Stimulated activated naive CD8-positive, alpha-beta T cell treated with anti-CD3 and anti-CD28 coated beads, Interleukin-15, amount 100 ng/mL, for 72 hours (primary cell): Measurements from ENCODE around the gene LRRC4B.

Experiments used
- ATAC-seq: fragments of 150-1000 bp; cut with Tn5 transposase; 2 replicates; pipeline ENCODE4 v1.10.0; 2021; ENCODE audit warnings: mild to moderate bottlenecking, moderate library complexity
- DNase-seq, 2 donors: peaks; one replicate each; pipeline ENCODE4 v3.0.0; 2021 to 2022
- H3K27ac Mint-ChIP-seq, 2 donors: one replicate each; pipeline ENCODE4 v1.8.0; 2022; ENCODE audit warnings: mild to moderate bottlenecking in 2 of 2, mixed read lengths in 2 of 2, moderate library complexity in 2 of 2
- H3K27me3 Mint-ChIP-seq: one replicate; pipeline ENCODE4 v1.8.0; 2022; ENCODE audit warnings: mixed read lengths
- H3K4me1 Mint-ChIP-seq: one replicate; pipeline ENCODE4 v1.8.0; 2022; ENCODE audit warnings: mild to moderate bottlenecking, mixed read lengths
- H3K4me3 Mint-ChIP-seq, 2 donors: one replicate each; pipeline ENCODE4 v1.8.0; 2022; ENCODE audit warnings: mild to moderate bottlenecking in 2 of 2, mixed read lengths in 2 of 2, moderate library complexity in 1 of 2
- H3K9me3 Mint-ChIP-seq, 2 donors: one replicate each; pipeline ENCODE4 v1.8.0; 2022; ENCODE audit warnings: mixed read lengths in 2 of 2

The LRRC4B gene

GRCh38 chr19:50549927-50550593, 18.2 kb downstream of the LRRC4B start:
- peaks cover 13% of the 10 kb centered on the region for H3K4me1 Mint-ChIP-seq
- ATAC-seq = no peak
- H3K27me3 Mint-ChIP-seq = peaks cover 64% of the 10 kb centered on the region
- H3K4me3 Mint-ChIP-seq = no peak overlapping the region
- no peak overlapping the region for H3K27ac Mint-ChIP-seq
- DNase-seq = no peak
- H3K9me3 Mint-ChIP-seq = no peaks in the 10 kb centered on the region

GRCh38 chr19:50549059-50549926, 18.9 kb downstream of the LRRC4B start:
- Mint-ChIP-seq H3K4me3 (no peak overlapping the region), H3K4me1 (peaks cover 13% of the 10 kb centered on the region), H3K27me3 (peaks cover 57% of the 10 kb centered on the region), H3K27ac (no peak overlapping the region), H3K9me3 (no peaks in the 10 kb centered on the region)
- DNase-seq (no peak), ATAC-seq (no peak)

GRCh38 chr19:50548191-50549058, 19.8 kb downstream of the LRRC4B start:
- peaks cover 48% of the 10 kb centered on the region for H3K27me3 Mint-ChIP-seq
- no peak overlapping the region for H3K27ac Mint-ChIP-seq
- peaks cover 13% of the 10 kb centered on the region for H3K4me1 Mint-ChIP-seq
- H3K4me3 Mint-ChIP-seq = no peak overlapping the region
- H3K9me3 Mint-ChIP-seq = no peaks in the 10 kb centered on the region
- DNase-seq (no peak), ATAC-seq (peak; percentile 33)

DNA sequence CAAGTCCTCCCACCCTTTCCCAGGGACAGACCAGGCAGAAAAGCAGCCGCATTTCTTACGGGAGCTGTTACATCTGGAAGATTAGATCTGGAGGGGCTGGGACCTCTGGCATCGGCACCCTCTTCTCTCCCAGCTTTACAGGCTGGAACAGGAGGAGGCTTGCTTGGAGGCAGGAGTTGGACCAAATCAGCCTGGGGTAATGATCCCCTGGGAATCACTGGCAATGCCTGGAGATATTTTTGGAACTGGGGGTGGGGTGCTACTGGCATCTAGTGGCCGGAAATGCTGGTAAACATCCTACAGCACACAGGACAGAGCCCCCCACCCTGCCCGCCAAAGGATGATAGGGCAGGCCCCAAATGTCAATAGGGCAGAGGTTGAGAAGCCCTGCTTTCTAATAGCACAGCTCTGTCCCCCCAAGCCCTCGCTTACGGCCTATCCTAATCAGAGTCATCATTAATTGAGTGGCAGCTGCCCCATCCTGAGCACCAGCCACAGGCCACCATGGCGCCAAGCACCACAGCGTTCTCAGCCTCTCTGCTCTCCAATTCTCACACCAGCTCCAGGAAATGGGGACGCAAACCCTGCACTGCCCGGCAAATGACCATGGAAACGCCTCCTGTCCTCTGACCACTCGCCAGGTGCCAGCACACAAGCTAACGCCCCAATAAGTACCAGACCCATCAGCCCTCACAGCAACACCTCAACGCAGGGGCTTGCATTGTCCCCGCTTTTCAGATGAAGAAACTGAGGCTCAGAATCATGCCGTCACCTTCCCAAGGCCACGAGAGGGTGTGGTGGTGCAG, 20.6 kb downstream of the LRRC4B start:
- Mint-ChIP-seq H3K9me3 (no peaks in the 10 kb centered on the region), H3K4me1 (peaks cover 9% of the 10 kb centered on the region), H3K27me3 (peaks cover 39% of the 10 kb centered on the region), H3K27ac (peak overlapping the region in 1 of 2 donors; percentile 75), H3K4me3 (no peak overlapping the region)
- no peak for ATAC-seq
- DNase-seq = no peak

DNA sequence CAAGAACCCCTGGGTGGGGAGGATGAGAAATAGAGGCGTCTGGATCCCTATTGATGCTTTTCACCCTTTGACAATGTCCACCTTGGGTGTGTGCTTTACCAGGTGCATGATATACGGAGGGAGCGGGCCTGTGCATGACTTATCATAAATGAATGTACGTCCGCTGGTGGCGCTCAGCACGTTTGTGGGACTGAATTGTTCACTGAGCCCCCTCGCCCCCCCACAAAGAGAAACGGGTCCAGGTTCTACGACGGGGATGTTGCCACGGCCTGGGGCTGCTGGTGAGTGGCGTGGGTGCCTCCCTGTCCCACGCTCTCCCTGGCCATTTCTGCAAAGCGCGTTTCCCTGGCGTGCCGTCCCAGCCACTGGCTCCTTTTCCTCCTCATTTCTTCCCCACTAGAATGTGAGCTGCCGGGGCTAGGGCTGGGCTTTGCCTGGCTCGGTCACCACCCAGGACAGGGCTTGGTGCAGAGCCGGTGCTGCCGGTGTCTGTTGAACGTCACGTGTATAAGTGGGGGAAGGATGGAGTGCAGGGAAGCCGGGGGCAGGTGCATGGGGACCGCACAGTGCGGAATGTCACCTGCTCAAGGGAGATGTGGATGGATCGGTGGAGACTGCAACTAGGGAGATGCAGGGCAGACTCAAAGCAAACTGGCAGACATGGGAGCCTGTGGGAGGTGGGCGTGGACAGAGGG, 21.6 kb downstream of the LRRC4B start:
- Mint-ChIP-seq H3K4me1 (peaks cover under 1% of the 10 kb centered on the region), H3K4me3 (no peak overlapping the region)
- no peak for DNase-seq

GRCh38 chr19:50542943-50543342, 25.3 kb downstream of the LRRC4B start:
- peaks cover 2% of the 10 kb centered on the region for H3K27me3 Mint-ChIP-seq
- H3K4me1 Mint-ChIP-seq = no peaks in the 10 kb centered on the region
- ATAC-seq (no peak), DNase-seq (no peak)
- no peak overlapping the region for H3K27ac Mint-ChIP-seq
- H3K9me3 Mint-ChIP-seq = no peaks in the 10 kb centered on the region
- no peak overlapping the region for H3K4me3 Mint-ChIP-seq

More for the DNA sequence above, 21.6 kb downstream of the LRRC4B start:
- no peaks in the 10 kb centered on the region for H3K9me3 Mint-ChIP-seq
- peaks cover 30% of the 10 kb centered on the region for H3K27me3 Mint-ChIP-seq
- ATAC-seq = no peak
- H3K27ac Mint-ChIP-seq = peak overlapping the region; percentile 28 to 75

GRCh38 chr19:50537769-50538230, 30.4 kb downstream of the LRRC4B start:
- H3K27ac Mint-ChIP-seq = no peak overlapping the region

DNA sequence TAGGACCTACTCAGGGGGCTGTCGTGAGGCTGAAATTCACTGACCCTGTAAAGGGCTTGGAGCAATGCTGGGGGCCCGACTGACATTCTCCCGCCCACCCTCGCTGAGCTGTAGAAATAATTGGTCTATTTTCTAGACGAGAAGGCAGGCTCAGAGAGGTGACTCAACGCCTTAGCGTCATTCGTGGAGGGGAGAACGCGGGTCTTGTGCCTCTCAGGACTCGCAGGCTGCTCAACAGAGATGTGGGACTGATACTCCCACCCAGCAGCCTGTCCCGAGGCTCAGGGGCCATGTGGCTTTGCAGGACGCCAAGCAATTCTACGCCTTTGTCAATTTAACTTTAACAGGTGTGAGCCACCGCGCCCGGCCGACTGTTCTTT, 30.9 kb downstream of the LRRC4B start:
- H3K27me3 Mint-ChIP-seq = peaks cover 31% of the 10 kb centered on the region
- ATAC-seq (no peak), DNase-seq (no peak)
- H3K4me3 Mint-ChIP-seq = no peak overlapping the region
- peaks cover 12% of the 10 kb centered on the region for H3K4me1 Mint-ChIP-seq
- H3K9me3 Mint-ChIP-seq = peaks cover 13 to 15% of the 10 kb centered on the region in 2 donors
- no peak overlapping the region for H3K27ac Mint-ChIP-seq

More at GRCh38 chr19:50537769-50538230, 30.4 kb downstream of the LRRC4B start:
- DNase-seq (peak; percentile 54 to 67), ATAC-seq (peak; percentile 75)
- H3K27me3 Mint-ChIP-seq = peaks cover 26% of the 10 kb centered on the region
- no peak overlapping the region for H3K4me3 Mint-ChIP-seq
- peaks cover 12% of the 10 kb centered on the region for H3K4me1 Mint-ChIP-seq
- H3K9me3 Mint-ChIP-seq = peaks cover 8 to 10% of the 10 kb centered on the region in 2 donors

DNA sequence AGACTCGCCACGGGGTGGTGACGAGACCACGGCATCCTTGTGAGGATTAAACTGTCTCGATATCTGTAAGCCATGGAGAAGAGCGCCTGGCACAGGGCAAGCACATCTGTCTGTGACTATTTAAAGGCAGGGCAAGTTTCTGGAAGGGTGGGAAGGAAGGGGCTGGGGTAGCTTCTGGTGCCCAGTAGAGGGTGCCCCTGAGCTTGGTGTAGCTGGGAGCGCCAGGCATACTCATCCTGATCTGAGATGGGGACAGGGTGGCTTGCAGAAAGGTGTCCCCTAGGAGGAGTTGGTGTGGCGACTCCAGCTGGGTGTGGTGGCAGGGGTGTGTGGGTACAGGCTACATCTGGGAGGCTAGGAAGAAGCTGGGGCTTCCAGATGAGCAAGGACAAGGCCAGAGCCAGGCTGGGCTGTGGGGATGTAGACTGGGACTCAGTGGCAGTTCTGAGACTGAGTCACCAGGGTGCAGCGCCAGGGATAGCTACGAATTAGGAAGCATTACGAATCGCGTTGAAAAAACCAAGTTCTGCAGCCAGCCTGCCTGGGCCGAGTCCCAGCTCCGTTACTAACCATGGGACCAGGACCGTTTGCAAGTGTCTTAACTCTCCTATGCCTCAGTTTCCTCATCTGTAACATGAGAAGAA, 31.5 kb downstream of the LRRC4B start:
- H3K9me3 Mint-ChIP-seq = peaks cover 15 to 20% of the 10 kb centered on the region in 2 donors

DNA sequence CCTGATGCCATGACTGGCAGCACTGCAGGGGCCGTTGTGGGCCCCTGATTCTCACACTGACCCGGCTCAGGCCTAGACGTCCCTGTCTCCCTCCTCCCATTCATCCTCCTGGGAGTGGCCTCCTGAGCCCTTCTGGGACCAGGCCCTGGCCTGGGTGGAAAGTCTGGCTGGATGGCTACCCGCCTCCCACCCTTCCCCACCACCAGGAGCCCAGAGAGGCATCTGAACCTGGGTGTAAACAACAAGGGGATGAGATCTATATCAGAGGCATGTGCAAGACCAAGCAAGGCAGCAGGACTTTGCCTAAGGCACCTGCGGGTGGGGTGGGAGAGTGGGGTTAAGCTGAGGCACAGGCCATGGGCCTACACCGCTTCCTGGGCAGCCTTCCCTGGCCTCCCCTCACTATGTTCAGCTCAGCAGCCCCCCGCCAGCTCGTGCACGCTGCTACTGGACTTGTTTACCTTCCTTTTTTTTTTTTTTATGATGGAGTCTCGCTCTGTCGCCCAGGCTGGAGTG, 32.5 kb downstream of the LRRC4B start:
- Mint-ChIP-seq H3K9me3 (peaks cover 15 to 20% of the 10 kb centered on the region in 2 donors), H3K4me1 (peaks cover 12% of the 10 kb centered on the region), H3K27me3 (peaks cover 44% of the 10 kb centered on the region), H3K4me3 (no peak overlapping the region), H3K27ac (no peak overlapping the region)
- DNase-seq = no peak
- no peak for ATAC-seq

More for the DNA sequence above, 31.5 kb downstream of the LRRC4B start:
- no peak for DNase-seq
- no peak for ATAC-seq
- Mint-ChIP-seq H3K27me3 (peaks cover 36% of the 10 kb centered on the region), H3K4me3 (no peak overlapping the region), H3K4me1 (peaks cover 12% of the 10 kb centered on the region), H3K27ac (no peak overlapping the region)

DNA sequence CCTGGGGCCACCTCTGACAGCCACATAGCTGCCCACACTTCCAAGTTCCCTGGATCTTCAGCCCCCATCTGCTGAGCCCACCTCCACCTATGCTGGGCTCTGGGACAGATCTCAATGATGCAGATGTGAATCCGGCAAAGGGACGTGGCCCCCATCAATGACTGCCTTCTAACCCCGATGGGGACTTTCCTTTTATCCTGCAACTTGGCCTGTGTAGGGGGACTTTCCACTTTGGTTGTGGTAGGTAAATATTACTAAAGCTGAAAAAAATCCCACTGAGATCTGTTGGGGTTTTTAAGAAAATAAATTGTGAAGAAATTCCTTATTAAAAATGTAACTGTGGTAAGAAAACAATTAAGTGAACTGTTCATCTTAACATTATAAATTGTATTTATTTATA, 33.8 kb downstream of the LRRC4B start:
- Mint-ChIP-seq H3K4me1 (peaks cover 12% of the 10 kb centered on the region), H3K4me3 (no peak overlapping the region), H3K9me3 (peaks cover 15 to 20% of the 10 kb centered on the region in 2 donors), H3K27ac (no peak overlapping the region), H3K27me3 (peaks cover 53% of the 10 kb centered on the region)
- ATAC-seq (peak; percentile 64), DNase-seq (no peak)

DNA sequence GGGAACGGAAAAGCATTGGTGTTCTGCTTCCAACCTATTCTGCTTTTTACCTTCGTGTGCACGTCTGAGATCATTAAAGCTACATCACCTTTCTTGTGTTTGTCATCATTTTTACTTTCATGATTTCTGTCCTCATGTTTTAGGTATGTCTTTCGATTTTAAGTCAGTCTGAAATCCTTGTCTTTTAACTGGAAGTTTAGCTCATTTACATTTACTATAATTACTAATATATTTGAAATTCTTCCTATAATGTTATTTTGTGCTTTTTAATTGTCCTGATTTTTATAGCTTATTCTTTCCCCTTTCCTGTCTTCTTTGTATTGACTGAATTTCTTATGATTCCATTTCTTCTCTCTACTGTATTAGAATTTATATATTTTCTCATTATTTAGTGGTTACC, 35.3 kb downstream of the LRRC4B start:
- Mint-ChIP-seq H3K9me3 (peaks cover 15 to 20% of the 10 kb centered on the region in 2 donors), H3K4me3 (no peak overlapping the region), H3K27me3 (peaks cover 61% of the 10 kb centered on the region), H3K27ac (no peak overlapping the region), H3K4me1 (peaks cover 12% of the 10 kb centered on the region)
- DNase-seq = no peak
- ATAC-seq = no peak

DNA sequence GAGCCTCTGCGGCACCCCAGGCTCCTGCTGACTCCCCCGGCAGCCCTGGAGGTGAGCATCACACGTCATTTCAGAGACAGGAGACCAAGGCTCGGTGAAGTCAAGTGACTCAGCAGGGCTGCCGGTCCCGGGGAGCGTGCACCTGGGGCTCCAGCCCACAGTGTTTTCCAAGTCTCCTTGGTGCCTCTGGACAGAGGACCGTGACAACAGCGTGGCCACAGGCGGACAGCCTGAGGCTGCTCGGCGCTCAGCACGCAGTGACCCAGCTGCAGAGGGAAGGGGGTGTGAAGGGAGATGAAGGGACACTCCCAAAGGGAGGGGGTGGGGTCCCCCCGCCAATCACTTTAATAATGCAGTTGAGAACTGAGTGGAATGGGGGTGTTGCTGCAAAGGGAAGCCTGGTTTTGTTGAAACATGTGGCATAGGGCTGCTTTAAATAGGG, 37.0 kb downstream of the LRRC4B start:
- Mint-ChIP-seq H3K9me3 (peaks cover 15 to 20% of the 10 kb centered on the region in 2 donors), H3K27ac (no peak overlapping the region), H3K4me1 (peaks cover 7% of the 10 kb centered on the region), H3K27me3 (peaks cover 52% of the 10 kb centered on the region), H3K4me3 (no peak overlapping the region)
- DNase-seq (no peak), ATAC-seq (no peak)
